NT2/D1 (cell line): ENCODE data around the gene AGBL1.

Experiments used
- SUZ12 ChIP-seq: IDR thresholded peaks from 2 replicates; pipeline ENCODE4 v1.6.1; 2011; ENCODE audit not compliant: insufficient read length, insufficient read depth; ENCODE audit errors: extremely low read depth
- YY1 ChIP-seq: IDR thresholded peaks from 2 replicates; pipeline ENCODE4 v1.6.1; 2011; ENCODE audit not compliant: insufficient read length, insufficient read depth
- ZNF274 ChIP-seq: IDR thresholded peaks from 2 replicates; pipeline ENCODE4 v1.6.1; 2011; ENCODE audit warnings: mild to moderate bottlenecking, low read depth, low read length

DNA sequence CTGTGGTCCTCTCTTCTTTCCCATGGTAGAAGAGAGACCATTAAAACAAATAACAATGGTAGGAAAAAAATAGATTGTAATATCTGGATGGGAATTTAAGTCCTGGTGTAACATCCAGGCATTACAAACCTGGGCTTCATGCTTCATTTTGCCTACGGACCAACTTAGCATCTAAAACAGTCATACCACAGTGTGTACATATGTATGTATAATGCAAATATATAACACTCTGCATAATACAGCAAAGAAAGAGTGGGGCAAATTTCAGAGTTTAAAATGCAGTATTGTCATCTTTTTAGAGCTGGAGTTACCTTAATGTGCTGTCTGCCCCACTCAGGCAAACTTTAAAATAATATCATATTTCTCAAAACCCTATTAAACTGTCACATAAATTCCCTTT lies 298.2 kb downstream of the AGBL1 start:
- TF ChIP-seq ZNF274 (no peak), YY1 (no peak), SUZ12 (no peak)
